ENCODE measurements around the gene OR2M5.

- TF ChIP-seq CTCF (IDR thresholded peaks at IDR 0.05) (no peak), POLR2A (IDR thresholded peaks at IDR 0.05) (no peak), POLR2AphosphoS5 (IDR thresholded peaks at IDR 0.05) (no peak)
These were observed 42.4 kb downstream of the OR2M5 start for GRCh38 chr1:248187363-248187762.
